AG04450 (cell line): ENCODE measurements around the gene PAX5. TPM values are rescaled to one million over a fixed set of nuclear protein-coding genes. Genes with fewer than 3 reads are reported as not detected.

Source experiments
- CTCF ChIA-PET: fragments of 300-600, 350-600 bp; formaldehyde crosslinking; extraction: SDS; loops from one replicate; lab custom pipeline; 2022; ENCODE audit warnings: antibody characterized with exemption, inconsistent platforms; lab: Charles Lee
- POLR2A ChIA-PET: fragments of 350-600 bp; formaldehyde crosslinking; extraction: SDS; loops from one replicate; lab custom pipeline; 2021; ENCODE audit warnings: antibody characterized with exemption, inconsistent platforms; lab: Yijun Ruan, JAX
- DNase-seq: peaks from one replicate; pipeline ENCODE4 v3.0.0-alpha.2; 2011; ENCODE audit warnings: low read depth, low spot score
- H3K27ac ChIP-seq: one replicate; pipeline ENCODE4 v1.5.1; 2012; ENCODE audit warnings: low read depth, low read length, control low read depth
- H3K27me3 ChIP-seq: one replicate; pipeline ENCODE4 v1.6.0; 2012; ENCODE audit warnings: low read length; ENCODE audit not compliant: control insufficient read depth, insufficient read depth
- H3K4me3 ChIP-seq: 2 replicates; pipeline ENCODE4 v1.5.1; 2011; ENCODE audit warnings: mild to moderate bottlenecking, low read depth, low read length, control low read depth
- H3K9me3 ChIP-seq: 2 replicates; pipeline ENCODE4 v1.5.1; 2012; ENCODE audit warnings: low read length; ENCODE audit not compliant: control insufficient read depth, insufficient read depth
- CTCF ChIP-seq: IDR thresholded peaks from 2 replicates; pipeline ENCODE4 v1.5.1; 2011; ENCODE audit warnings: low read depth, low read length, control low read depth, inconsistent platforms
- polyA plus RNA-seq: library from polyadenylated mRNA; depleted of rRNA; stranded (reverse); fragments of >200 nt; gene quantifications from 2 replicates; pipeline ENCODE4 v1.2.3, GENCODE V29; 2011

PAX5 gene
- polyA plus RNA-seq, 1 experiment: not detected

DNA sequence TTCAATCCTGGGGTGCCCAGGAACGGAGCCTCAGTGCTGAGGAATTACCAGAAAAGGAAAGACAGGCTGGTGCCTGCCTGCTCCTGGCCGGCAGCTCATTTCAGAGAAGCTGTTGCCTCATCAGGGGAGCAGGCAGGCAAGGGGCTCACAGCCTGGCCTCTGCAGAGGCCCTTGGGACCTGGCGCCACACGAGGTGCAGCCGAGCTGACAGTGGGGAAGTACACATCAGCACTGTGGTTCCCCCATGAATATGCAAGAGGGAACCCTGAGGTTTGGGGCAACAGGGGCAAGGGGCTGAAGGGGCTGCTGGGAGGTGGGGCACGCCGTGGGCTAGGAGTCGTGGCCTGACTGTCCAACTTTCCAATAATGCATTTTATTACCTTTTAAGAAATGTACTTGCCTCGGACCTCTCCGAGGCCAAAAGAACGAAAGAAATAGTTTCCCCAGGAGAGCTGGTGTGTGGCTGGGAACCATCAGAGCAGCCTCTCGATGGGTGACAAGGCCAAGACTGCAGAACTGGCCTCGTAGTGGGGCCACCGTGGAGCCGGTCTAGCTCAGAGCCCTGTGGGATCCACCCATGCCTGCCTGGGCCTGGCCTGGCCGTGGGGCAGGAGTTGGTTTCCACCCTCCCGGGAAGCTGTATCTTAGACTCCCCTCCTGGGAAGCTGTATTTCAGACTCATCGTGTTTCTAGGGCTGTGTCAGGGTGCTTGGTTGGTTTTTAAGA, 198.6 kb downstream of the PAX5 start:
- Histone ChIP-seq H3K4me3 (no peak overlapping the region), H3K27ac (no peak overlapping the region), H3K27me3 (peaks cover 24% of the 10 kb centered on the region), H3K9me3 (no peaks in the 10 kb centered on the region)
- CTCF ChIA-PET: no interaction called here
- no peak for DNase-seq
- POLR2A ChIA-PET: no interaction called here
- TF ChIP-seq CTCF: no peak

GRCh38 chr9:36834736-36835135, 199.3 kb downstream of the PAX5 start:
- TF ChIP-seq CTCF: no peak
- ChIA-PET POLR2A (no interaction called here), CTCF (no interaction called here)
- Histone ChIP-seq H3K9me3 (no peaks in the 10 kb centered on the region), H3K4me3 (no peak overlapping the region), H3K27ac (no peak overlapping the region), H3K27me3 (peaks cover 19% of the 10 kb centered on the region)
- no peak for DNase-seq

DNA sequence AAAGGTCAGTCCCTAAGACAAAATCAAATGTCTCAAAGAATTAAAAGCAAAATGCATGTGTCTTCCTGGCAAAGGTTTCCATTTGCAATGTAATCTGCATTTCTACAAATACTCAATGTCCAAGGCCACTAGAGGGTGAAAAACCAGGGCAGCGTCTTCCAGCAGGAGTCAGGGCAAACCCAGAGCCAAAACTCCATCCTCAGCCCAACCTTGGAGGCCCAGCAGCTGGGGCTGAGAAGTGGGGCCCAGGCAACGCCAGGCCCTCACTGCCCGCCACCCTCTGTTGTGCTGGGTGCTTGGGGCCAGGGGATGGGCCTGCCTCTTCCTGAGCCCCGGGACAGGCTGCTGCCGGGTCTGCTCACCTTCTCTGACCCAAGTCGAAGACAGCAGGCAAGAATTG, 200.1 kb downstream of the PAX5 start:
- peaks cover 19% of the 10 kb centered on the region for H3K27me3 ChIP-seq
- POLR2A ChIA-PET: no interaction called here
- no peak for DNase-seq
- CTCF ChIA-PET: no interaction called here
- no peak overlapping the region for H3K4me3 ChIP-seq
- no peaks in the 10 kb centered on the region for H3K9me3 ChIP-seq
- H3K27ac ChIP-seq: no peak overlapping the region
- no peak for TF ChIP-seq CTCF

- no peak for DNase-seq
- peaks cover 10% of the 10 kb centered on the region for H3K27me3 ChIP-seq
- no peaks in the 10 kb centered on the region for H3K9me3 ChIP-seq
- no peak overlapping the region for H3K27ac ChIP-seq
- H3K4me3 ChIP-seq: no peak overlapping the region
- POLR2A ChIA-PET: no interaction called here
- CTCF ChIA-PET: no interaction called here
- TF ChIP-seq CTCF: no peak
Measured at GRCh38 chr9:36832164-36832795, 201.8 kb downstream of the PAX5 start.

GRCh38 chr9:36831381-36832161, 202.5 kb downstream of the PAX5 start:
- Histone ChIP-seq H3K9me3 (no peaks in the 10 kb centered on the region), H3K4me3 (no peak overlapping the region), H3K27ac (no peak overlapping the region), H3K27me3 (peaks cover 10% of the 10 kb centered on the region)
- ChIA-PET POLR2A (no interaction called here), CTCF (no interaction called here)
- DNase-seq: no peak
- no peak for TF ChIP-seq CTCF
